CD4-positive, alpha-beta T cell treated with Interleukin-6 at 100 ng/mL for 8 hours (primary cell): ENCODE data around the gene CFAP20DC.
"Not testable (repeated sequence)": the region's sequence is repeated elsewhere in the genome, so short reads cannot be mapped to it uniquely, and the experiment has no call there.

Source experiments
- DNase-seq: peaks from one replicate; pipeline ENCODE4 v3.0.0-alpha.2; 2020; ENCODE audit warnings: mixed read lengths, low spot score

CFAP20DC gene

GRCh38 chr3:58962816-58963215 lies 87.0 kb downstream of the CFAP20DC start:
- DNase-seq: no peak

GRCh38 chr3:58962040-58962651 lies 87.7 kb downstream of the CFAP20DC start:
- DNase-seq: no peak

- DNase-seq: no peak
These were observed 94.5 kb downstream of the CFAP20DC start for GRCh38 chr3:58955308-58955707.

GRCh38 chr3:58953288-58953687 lies 96.5 kb downstream of the CFAP20DC start:
- DNase-seq: no peak

GRCh38 chr3:58952128-58952917 lies 97.5 kb downstream of the CFAP20DC start:
- no peak for DNase-seq

- DNase-seq: no peak
These were observed 101.8 kb downstream of the CFAP20DC start for GRCh38 chr3:58948018-58948417.

- DNase-seq: no peak
These were observed 103.0 kb downstream of the CFAP20DC start for GRCh38 chr3:58946875-58947274.

GRCh38 chr3:58938057-58938456 lies 111.8 kb downstream of the CFAP20DC start:
- no peak for DNase-seq

GRCh38 chr3:58924578-58924977 lies 125.2 kb downstream of the CFAP20DC start:
- DNase-seq: no peak

- no peak for DNase-seq
These were observed 149.4 kb downstream of the CFAP20DC start for GRCh38 chr3:58900386-58900785.

GRCh38 chr3:58899953-58900298 lies 149.9 kb downstream of the CFAP20DC start:
- no peak for DNase-seq

GRCh38 chr3:58899159-58899952 lies 150.5 kb downstream of the CFAP20DC start:
- DNase-seq: peak; percentile 11

- DNase-seq: no peak
These were observed 151.3 kb downstream of the CFAP20DC start for GRCh38 chr3:58898513-58898912.

- DNase-seq: no peak
These were observed 152.2 kb downstream of the CFAP20DC start for GRCh38 chr3:58897646-58898045.

- DNase-seq: not testable (repeated sequence)
These were observed 154.1 kb downstream of the CFAP20DC start for GRCh38 chr3:58895678-58896077.

- DNase-seq: not testable (repeated sequence)
These were observed 157.3 kb downstream of the CFAP20DC start for GRCh38 chr3:58892526-58892925.

- DNase-seq: no peak
These were observed 161.7 kb downstream of the CFAP20DC start for GRCh38 chr3:58888087-58888486.

GRCh38 chr3:58884453-58884852 lies 165.4 kb downstream of the CFAP20DC start:
- no peak for DNase-seq

GRCh38 chr3:58880182-58880581 lies 169.6 kb downstream of the CFAP20DC start:
- DNase-seq: no peak

- DNase-seq: no peak
These were observed 175.0 kb downstream of the CFAP20DC start for GRCh38 chr3:58874795-58875194.

- DNase-seq: no peak
These were observed 175.5 kb downstream of the CFAP20DC start for GRCh38 chr3:58874248-58874741.

GRCh38 chr3:58868097-58868779 lies 181.6 kb downstream of the CFAP20DC start:
- DNase-seq: no peak
